Measurements from ENCODE around the gene AKT1. TPM values are rescaled to one million over a fixed set of nuclear protein-coding genes. Genes with fewer than 3 reads are reported as not detected.

The AKT1 gene
- total RNA-seq, 1 donor from 2014 or later: 147 TPM

DNA sequence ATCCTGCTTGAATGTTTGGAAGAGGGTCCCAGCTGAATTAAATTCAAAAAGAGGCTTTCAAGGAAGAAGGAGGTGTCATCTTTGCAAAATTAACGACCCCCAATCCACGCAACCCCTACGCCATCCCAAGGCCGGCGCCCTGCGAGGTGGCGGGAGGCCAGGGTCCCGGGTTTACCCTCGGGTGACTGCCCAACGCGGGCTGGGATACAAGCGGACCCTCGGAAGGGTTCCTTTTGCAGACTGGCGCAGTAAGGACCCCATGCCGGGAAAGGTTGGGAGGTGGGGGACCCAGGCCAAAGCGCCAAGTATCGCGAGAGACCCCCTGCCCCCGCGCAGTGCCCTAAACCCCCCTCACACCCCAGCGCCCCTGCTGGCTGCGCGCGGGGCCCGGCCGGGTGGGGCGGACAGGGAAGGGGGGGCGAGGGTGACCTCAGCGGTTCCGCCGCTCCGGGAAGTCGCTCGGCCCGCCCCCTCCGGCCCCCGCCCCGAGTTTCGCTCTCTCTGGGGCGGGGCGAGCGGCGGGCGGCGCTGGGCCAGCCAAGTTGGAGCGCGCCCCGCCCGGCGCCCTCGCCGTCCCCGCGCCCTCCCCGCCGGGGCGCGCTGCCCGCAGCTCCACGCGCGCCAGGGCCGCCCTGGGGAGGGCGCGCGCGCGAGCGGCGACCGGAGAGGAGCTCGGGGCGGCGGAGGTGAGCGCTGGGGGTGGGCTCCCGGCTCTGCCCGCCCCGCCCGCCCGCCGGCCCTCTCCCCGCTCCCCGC lies 4.6 kb upstream of the AKT1 start:
- Mint-ChIP-seq H3K27ac (peak overlapping the region; percentile 93), H3K36me3 (ENCODE audit: insufficient read depth) (no peaks in the 10 kb centered on the region), H3K27me3 (peaks cover 12% of the 10 kb centered on the region), H3K4me1 (ENCODE audit: low read depth) (peaks cover 25% of the 10 kb centered on the region), H3K9me3 (ENCODE audit: low read depth) (no peaks in the 10 kb centered on the region), H3K4me3 (ENCODE audit: low read depth) (peak overlapping the region; percentile 78)
- TF ChIP-seq, protein P1, sequence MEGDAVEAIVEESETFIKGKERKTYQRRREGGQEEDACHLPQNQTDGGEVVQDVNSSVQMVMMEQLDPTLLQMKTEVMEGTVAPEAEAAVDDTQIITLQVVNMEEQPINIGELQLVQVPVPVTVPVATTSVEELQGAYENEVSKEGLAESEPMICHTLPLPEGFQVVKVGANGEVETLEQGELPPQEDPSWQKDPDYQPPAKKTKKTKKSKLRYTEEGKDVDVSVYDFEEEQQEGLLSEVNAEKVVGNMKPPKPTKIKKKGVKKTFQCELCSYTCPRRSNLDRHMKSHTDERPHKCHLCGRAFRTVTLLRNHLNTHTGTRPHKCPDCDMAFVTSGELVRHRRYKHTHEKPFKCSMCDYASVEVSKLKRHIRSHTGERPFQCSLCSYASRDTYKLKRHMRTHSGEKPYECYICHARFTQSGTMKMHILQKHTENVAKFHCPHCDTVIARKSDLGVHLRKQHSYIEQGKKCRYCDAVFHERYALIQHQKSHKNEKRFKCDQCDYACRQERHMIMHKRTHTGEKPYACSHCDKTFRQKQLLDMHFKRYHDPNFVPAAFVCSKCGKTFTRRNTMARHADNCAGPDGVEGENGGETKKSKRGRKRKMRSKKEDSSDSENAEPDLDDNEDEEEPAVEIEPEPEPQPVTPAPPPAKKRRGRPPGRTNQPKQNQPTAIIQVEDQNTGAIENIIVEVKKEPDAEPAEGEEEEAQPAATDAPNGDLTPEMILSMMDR (IDR thresholded peaks at IDR 0.05; ENCODE audit: unreplicated experiment): peak; percentile 57
- peak; percentile 84 for DNase-seq (ENCODE audit: low spot score, unreplicated experiment)

DNA sequence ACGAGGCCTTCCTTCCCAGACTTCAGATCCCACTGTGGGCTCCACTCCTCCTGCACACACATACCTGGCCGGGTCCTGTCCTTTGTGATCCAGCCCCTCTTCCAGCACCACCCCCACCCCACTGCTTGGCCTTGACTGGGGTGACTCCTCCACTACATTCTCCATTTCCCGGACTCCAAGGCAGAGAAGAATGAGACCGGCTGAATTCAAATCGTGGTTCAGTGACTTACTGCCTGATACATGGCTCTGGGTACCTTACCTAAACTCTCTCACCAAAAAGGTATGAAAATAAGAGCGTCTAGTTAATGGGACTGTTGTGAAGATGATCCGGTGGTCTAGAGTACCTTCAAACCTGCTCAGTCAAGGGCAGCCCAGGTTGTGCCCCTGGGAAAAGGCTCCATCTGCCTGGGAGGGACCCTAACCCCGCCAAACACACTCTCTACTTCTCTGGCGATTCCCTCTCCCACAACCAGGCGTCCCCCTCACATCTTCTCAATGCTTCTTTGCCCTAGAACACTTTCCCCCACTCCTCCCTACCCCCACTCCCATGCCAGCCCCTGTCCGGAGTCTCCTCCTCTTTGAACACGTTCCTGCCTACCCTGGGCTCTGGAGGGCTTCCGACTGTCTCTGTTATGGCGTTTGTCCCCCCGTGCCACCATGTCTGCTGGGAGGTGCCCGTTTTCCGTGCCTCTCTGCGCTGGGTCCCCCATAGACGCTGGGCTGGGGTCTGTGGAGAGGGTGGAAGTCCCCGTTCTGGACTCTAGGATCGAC lies 3.9 kb upstream of the AKT1 start:
- no peak for DNase-seq (ENCODE audit: low spot score, unreplicated experiment)
- Mint-ChIP-seq H3K9me3 (ENCODE audit: low read depth) (no peaks in the 10 kb centered on the region), H3K27ac (peak overlapping the region; percentile 93), H3K27me3 (peaks cover 12% of the 10 kb centered on the region), H3K4me1 (ENCODE audit: low read depth) (peaks cover 27% of the 10 kb centered on the region), H3K4me3 (ENCODE audit: low read depth) (peak overlapping the region; percentile 78), H3K36me3 (ENCODE audit: insufficient read depth) (no peaks in the 10 kb centered on the region)
- TF ChIP-seq, protein P1 (IDR thresholded peaks at IDR 0.05; ENCODE audit: unreplicated experiment): peak; percentile 28

GRCh38 chr14:104798300-104799243 lies 3.0 kb upstream of the AKT1 start:
- Mint-ChIP-seq H3K4me3 (ENCODE audit: low read depth) (peak overlapping the region; percentile 78), H3K27me3 (peaks cover 12% of the 10 kb centered on the region), H3K9me3 (ENCODE audit: low read depth) (no peaks in the 10 kb centered on the region), H3K27ac (peak overlapping the region; percentile 93), H3K4me1 (ENCODE audit: low read depth) (peaks cover 35% of the 10 kb centered on the region), H3K36me3 (ENCODE audit: insufficient read depth) (no peaks in the 10 kb centered on the region)
- DNase-seq (ENCODE audit: low spot score, unreplicated experiment): no peak
- TF ChIP-seq, protein P1 (IDR thresholded peaks at IDR 0.05; ENCODE audit: unreplicated experiment): no peak

- Mint-ChIP-seq H3K4me3 (ENCODE audit: low read depth) (peak overlapping the region; percentile 72), H3K27me3 (peaks cover 12% of the 10 kb centered on the region)
These were observed 1.8 kb upstream of the AKT1 start for GRCh38 chr14:104797115-104798044.

More at GRCh38 chr14:104797115-104798044, 1.8 kb upstream of the AKT1 start:
- TF ChIP-seq, protein P1 (IDR thresholded peaks at IDR 0.05; ENCODE audit: unreplicated experiment): no peak
- Mint-ChIP-seq H3K27ac (peak overlapping the region; percentile 74), H3K4me1 (ENCODE audit: low read depth) (peaks cover 40% of the 10 kb centered on the region), H3K36me3 (ENCODE audit: insufficient read depth) (no peaks in the 10 kb centered on the region), H3K9me3 (ENCODE audit: low read depth) (no peaks in the 10 kb centered on the region)
- DNase-seq (ENCODE audit: low spot score, unreplicated experiment): no peak
